ENCODE data around the gene NRAP.
A peak's percentile ranks its signal among the peaks of the same experiment; 100 is the strongest.

Gene NRAP

DNA sequence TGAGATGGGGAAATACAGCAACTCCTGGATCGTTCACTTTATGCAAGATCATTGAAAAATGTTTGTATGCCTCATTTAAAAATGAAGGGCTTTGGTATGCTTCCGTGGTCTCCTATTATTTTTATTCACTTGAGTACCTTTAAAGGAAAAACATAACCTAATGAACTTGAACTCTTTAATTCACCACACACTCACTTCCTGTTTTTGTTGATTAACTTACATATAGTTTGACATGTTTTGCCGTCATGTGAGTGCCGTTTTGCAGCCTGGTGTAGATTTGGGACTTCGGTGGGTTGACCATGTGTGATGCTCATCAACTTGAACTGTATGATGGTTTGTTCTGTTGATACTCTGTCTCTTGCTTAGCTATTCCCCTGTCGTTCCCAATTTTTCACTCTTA, 44.8 kb upstream of the NRAP start:
- H3K4me3 ChIP-seq (ENCODE audit: low read depth, low read length): no peak overlapping the region
- no peak for TF ChIP-seq CTCF (IDR thresholded peaks at IDR 0.05; ENCODE audit: low read depth, low read length)

- TF ChIP-seq CTCF (IDR thresholded peaks at IDR 0.05; ENCODE audit: low read depth, low read length): no peak
- H3K4me3 ChIP-seq (ENCODE audit: low read depth, low read length): no peak overlapping the region
Measured at GRCh38 chr10:113706623-113707022, 42.8 kb upstream of the NRAP start.

DNA sequence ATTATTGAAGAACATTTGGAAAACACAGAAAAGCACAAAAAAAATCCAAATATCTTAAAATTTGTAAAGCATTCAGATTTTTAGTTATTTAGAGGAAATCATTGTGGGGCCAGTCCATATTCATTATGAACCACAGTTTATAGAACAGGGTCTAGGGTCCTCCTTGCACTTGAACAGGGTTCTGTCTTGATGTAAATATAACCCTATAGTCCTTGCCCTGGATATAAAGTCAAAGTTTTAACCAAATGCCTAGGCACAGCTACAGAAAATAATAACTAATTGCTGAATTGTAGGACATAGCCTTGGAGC, 41.5 kb upstream of the NRAP start:
- H3K4me3 ChIP-seq (ENCODE audit: low read depth, low read length): no peak overlapping the region
- TF ChIP-seq CTCF (IDR thresholded peaks at IDR 0.05; ENCODE audit: low read depth, low read length): no peak

GRCh38 chr10:113704637-113705343, 40.9 kb upstream of the NRAP start:
- H3K4me3 ChIP-seq (ENCODE audit: low read depth, low read length): no peak overlapping the region
- peak; percentile 54 for TF ChIP-seq CTCF (IDR thresholded peaks at IDR 0.05; ENCODE audit: low read depth, low read length)

GRCh38 chr10:113697595-113697994, 33.8 kb upstream of the NRAP start:
- TF ChIP-seq CTCF (IDR thresholded peaks at IDR 0.05; ENCODE audit: low read depth, low read length): no peak
- no peak overlapping the region for H3K4me3 ChIP-seq (ENCODE audit: low read depth, low read length)

DNA sequence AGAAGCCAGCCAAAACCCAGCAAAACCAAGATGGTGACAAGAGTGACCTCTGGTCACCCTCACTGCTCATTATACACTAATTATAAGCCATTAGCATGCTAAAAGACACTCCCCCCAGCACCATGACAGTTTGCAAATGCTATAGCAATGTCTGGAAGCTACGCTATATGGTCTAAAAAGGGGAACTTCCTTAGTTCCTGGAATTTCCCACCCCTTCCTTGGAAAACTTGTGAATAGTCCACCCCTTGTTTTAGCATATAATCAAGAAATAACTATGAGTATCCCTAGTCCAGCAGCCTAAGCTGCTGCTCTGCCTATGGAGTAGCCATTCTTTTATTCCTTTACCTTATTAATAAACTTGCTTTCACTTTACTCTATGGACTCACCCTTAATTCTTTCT, 31.9 kb upstream of the NRAP start:
- TF ChIP-seq CTCF (IDR thresholded peaks at IDR 0.05; ENCODE audit: low read depth, low read length): no peak
- no peak overlapping the region for H3K4me3 ChIP-seq (ENCODE audit: low read depth, low read length)

- H3K4me3 ChIP-seq (ENCODE audit: low read depth, low read length): no peak overlapping the region
- no peak for TF ChIP-seq CTCF (IDR thresholded peaks at IDR 0.05; ENCODE audit: low read depth, low read length)
Measured at GRCh38 chr10:113693348-113693747, 29.5 kb upstream of the NRAP start.

Data from WI38 (cell line).